Activated T-helper 9 cell treated with anti-CD3 and anti-CD28 coated beads, Interleukin-2, amount 50 U/mL, for 16 hours (primary cell): Measurements from ENCODE around the gene HMCN2.
A peak's percentile ranks its signal among the peaks of the same experiment; 100 is the strongest.
"Not testable (repeated sequence)": the region's sequence is repeated elsewhere in the genome, so short reads cannot be mapped to it uniquely, and the experiment has no call there.

Source experiments
- DNase-seq: peaks from one replicate; pipeline ENCODE4 v3.0.0-alpha.2; 2020; ENCODE audit warnings: low read depth

Gene HMCN2

DNA sequence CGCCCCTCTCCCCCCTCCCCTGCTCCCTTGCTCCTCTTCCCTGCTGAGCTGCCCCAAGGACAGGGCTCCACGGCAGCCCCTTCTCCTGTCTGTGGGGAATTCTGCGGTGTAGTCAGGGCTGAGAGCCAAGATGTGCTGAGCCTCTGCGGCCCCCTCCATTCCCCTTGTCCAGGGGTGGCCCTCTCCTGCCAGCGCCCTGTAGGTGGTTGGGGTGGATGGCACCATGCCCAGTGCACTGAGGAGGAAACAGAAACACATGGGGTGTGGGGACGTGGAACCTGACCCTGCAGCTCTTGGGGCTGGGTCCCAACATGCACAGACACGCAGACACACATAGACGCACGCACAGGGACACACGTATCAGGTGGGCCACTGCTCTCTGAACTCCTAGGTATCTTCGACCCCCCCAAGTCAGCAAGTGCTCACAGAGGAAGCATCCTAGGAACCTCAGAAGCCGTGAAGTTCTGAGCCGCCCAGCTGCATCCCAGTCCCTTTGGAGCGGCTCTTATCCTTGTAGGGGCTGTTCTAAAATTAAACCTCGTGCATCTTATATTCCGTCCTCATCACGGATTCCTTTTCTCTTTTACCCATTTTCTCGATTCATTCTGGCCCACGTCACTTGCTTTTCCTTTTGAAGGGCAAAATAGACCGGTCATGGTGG lies 64.8 kb downstream of the HMCN2 start:
- no peak for DNase-seq

DNA sequence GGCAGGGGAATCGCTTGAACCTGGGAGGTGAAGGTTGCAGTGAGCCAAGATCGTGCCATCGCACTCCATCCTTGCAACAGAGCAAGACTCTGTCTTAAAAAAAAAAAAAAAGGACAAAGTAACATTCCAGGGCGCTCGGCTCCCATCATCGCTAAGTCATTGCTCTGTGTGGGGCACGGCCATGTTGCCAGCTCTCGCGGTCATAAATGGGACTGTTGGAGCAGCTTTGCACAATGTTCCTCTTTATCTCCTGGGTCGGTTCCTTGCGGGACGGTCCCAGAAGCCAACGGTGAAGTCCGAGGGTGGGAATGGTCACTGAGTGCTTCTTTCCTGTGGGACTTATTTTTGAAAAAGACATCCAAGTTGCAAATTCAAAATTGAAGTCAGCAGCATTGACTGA lies 65.5 kb downstream of the HMCN2 start:
- DNase-seq, result no peak

DNA sequence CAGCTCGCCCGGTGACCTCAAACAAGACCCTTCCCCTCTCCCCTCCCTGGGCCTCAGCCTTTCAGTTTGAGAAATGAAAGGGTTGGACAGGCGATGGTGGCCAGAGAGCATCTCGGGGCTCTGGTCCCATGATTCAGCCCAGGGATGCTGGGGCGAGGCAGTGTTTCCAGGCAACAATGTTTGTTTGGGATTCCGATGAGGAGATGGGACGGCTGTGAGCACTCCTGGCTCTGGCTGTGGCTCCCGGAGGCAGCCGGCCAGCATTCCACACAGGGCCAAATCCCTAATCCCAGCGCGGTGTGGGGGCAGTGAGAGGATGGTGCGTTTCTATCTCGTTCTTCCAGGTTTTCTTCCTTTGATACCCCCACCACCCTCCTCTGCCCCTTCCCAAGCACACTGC lies 66.0 kb downstream of the HMCN2 start:
- no peak for DNase-seq

DNA sequence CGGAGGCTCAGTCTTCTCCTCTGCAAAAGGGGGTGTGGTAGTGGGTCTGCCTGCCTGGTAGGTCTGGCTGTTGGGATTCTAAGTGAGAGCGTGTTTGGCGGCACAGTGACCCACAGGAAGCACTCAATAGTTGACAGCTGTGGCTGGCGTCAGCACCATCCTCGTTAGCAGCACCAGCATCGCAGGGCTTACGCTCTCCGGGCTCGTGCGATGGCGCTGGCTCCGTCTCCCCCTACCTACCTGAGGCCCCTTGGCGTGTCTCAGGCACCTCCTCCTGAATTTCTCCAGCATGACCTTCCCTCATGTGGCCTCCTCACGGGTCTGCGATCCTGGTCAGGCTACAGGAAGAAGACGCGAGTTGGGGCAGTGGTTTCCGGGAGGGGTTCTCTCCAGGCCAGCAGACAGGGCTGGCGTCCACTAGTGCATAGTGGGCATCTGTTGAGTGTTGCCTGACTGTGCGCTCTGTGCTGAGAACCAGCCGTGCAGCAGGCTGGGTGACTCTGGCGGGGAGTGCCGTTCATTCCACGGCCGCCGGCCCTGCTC lies 66.9 kb downstream of the HMCN2 start:
- DNase-seq, result no peak

DNA sequence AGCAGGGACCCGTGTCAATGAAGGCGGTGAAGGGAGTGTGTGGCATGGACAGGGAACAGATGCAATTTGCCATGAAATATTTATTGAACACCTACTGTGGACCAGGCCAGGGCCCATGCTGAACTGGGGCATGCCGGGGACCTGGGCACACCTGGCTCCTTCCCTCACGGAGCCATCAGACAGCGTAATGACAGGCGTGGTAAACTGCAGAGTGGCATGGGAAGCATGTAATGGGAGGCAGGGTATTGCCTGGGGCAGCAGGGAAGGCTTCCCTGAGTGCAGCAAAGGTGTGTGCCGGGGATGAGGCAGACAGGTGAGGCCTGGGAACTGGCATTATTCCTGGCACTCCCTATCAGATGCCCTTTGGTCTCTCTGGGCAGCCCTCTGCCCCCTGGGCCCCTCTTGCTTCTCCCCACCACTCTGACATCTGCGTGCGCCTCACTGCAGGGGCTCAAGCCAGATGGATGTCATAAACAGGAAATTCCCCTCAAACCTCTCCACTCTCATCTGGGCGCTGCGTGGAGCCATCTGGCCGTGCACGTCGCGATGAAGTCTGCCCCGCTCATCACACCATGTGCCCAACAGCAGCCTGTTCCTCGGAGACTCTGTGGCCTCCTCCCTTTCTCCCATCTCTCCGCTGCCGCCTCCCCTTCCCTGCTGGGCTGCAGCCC lies 67.6 kb downstream of the HMCN2 start:
- DNase-seq, result no peak

DNA sequence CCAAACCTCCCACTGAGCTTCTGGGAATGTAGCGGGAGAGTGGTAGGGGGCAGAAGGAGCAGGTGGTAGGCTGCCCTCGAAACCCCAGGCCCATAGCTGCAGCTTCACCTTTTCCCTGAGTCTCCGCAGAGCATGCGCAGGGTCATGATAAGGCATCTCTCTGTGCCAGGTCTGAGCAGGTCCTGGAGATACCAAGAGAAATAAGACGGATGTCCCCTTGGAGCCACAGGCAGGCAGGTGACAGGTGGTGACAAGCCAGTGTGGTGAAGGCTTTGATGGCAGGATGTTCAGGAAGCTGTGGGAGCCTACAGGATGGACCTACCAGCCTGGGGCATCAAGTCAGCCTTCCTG lies 68.1 kb downstream of the HMCN2 start:
- DNase-seq, result no peak

DNA sequence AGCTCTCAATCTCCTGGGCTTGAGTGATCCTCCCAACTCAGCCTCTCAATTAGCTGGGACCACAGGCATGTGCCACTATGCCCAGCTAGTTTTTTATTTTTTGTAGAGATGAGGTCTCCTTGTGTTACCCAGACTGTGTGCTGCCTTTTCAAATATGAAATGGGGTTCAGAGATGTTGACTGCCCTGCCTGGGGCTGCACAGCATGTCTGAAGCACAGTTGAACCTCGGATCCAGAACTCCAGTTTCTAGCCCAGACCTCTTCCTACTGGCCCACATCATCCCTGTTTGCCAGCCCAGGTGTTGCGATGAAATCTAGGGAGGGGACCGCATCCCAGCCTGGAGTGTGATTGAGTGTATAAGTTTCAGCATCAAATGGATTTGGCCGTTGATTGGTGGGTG lies 69.4 kb downstream of the HMCN2 start:
- no peak for DNase-seq

DNA sequence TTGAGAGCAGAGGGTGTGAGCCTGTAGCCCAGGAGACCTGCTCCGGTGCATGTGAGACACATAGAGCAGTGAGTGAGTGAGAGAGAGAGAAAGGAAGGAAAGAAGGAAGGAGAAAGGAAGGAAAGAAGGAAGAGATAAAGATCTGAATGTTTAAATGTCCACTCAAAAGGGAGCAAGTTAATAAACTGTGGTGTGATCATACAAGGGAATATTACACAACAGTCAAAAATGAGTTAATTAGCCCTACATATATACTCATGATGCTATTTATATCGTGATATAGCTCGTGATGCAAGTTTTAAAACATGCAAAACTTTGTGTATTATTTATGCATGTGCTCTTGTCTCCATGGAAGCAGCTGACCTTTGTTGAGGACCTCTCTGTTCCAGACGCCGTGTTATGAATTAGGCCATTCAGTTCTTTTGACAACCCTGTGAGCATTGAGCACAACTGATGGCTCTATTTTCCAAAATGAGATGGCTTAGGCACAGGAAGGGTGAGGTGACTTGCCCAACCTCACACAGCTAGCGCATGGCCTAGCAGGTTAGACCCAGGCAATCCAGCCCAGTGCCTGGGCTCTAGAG lies 70.6 kb downstream of the HMCN2 start:
- DNase-seq, result no peak

DNA sequence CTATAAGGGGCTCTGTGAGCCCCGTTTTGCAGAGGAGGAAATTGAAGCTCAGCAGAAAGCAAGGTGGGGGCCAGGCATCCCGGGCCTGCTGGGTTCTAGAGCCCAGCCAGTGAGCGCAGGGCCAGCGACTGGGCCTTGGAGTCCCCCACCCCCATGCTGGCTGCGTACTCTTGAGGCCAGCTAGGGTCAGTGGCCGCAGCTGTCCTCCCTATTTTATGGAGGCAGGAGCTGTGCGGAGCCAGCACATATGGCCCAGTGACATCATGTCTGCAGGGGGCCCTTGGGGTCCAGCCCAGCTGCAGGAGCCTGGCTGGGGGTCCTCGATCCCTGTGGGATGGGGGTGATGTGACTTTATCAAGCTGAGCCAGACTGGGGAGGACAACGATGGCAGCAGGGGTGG lies 71.3 kb downstream of the HMCN2 start:
- no peak for DNase-seq

DNA sequence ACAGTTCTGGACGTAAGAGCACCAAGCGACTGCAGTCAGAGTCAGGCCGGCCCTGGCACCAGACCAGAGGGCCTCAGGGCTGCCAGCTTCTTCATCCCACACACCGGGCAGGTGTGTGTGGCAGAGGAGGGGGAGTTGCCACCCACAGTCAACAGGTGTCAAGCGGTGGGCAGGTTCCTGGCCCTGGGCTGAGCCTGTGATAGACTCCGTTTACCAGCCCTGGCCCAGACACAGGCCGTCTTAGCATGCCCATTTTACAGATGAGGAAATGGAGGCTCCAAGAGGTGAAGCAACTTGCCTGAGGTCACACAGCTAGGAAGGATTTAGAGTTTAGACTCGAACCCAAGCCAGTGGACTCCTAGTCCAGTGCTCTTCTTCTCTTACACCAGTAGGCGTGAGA lies 71.8 kb downstream of the HMCN2 start:
- DNase-seq, result no peak

DNA sequence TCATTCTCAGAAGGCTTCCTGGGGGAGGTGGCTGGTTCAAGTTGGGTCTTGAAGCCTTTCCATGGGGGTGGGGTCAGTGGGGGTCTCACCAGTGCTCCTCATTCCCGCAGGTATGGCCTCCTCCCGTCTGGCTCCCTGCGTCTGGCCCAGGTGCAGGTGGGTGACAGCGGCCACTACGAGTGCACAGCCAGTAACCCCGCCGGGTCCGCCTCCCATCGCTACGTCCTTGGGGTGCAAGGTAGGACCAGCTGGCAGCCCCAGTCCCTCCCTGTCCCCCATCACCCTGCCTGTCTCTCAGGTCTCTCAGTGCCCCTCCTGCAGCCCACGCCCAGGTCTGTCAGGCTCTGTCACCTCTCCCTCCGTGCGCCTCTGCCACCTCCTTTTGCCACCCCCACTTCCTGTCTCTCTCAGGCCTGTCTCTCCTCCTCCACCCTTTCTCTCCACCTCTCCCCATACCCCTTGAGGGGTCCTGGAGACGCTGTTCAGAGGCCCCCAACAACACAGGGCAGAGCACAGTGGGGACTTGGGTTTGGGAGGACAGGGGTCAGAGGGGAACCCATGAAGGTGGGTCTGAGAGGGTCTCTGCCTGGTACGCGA lies 72.3 kb downstream of the HMCN2 start:
- no peak for DNase-seq

DNA sequence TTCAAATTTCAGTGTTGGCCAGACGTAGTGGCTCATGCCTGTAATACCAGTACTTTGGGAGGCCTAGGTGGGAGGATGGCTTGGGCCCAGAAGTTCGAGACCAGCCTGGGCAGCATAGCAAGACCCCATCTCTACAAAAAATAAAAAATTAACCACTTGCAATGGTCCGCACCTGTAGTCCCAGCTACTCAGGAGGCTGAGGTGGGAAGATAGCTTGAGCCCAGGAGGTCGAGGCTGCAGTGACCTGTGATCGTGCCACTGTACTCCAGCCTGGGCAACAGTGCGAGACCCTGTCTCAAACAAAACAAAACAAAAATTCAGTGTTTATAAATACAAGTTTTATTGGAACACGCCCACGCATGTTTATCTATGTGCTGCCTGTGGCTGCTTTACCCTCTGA lies 73.3 kb downstream of the HMCN2 start:
- DNase-seq, result not testable (repeated sequence)

DNA sequence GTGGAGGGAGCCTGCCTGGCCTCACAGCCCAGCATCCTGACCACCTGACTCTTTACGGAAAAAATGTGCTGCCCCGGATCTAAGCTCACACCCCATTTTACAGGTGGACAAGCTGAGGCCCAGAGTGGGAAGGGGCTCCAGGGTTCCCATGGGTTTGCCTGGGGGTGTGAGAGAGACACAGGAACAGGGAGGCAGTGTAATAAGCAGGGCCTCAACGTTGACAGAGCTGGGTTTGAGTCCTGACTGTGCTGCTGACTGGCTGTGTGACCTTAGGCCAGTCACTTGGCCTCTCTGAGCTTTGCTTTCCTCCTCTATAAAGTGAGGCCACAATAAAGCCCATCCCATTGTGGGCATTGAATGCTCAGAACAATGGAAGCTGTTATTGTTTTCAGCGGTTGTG lies 73.7 kb downstream of the HMCN2 start:
- DNase-seq, result no peak

DNA sequence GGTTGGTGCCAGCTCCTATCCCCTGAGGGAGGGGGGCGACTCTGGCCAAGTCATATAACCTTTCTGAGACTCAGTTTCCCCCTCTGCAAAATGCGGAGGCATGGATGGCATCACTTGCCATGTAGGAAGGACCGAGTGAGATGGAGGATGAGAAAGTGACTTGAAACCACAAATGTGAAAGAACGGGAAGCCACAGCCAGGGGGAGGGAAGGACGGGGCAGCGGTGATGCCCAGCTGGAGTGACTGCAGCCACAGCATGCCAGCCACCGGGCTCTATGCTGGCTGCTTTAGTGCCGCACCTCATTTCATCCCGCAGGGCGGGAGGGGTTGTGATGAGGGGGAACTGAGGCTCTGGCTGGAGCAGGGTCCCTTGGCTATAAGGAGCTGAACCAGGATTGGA lies 74.5 kb downstream of the HMCN2 start:
- no peak for DNase-seq

DNA sequence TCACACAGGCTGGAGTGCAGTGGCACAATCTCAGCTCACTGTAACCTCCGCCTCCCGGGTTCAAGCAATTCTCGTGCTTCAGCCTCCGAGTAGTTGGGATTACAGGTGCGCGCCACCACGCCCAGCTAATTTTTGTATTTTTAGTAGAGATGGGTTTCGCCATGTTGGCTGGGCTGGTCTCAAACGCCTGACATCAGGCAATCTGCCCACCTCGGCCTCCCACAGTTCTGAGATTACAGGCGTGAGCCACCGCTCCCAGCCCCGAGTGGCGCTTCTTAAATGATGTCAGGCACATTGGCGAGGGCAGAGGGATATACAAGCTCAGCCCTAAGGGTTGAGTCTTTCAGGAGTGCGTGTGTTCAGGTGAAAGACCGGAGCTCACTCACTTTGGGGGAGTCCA lies 75.0 kb downstream of the HMCN2 start:
- not testable (repeated sequence) for DNase-seq

DNA sequence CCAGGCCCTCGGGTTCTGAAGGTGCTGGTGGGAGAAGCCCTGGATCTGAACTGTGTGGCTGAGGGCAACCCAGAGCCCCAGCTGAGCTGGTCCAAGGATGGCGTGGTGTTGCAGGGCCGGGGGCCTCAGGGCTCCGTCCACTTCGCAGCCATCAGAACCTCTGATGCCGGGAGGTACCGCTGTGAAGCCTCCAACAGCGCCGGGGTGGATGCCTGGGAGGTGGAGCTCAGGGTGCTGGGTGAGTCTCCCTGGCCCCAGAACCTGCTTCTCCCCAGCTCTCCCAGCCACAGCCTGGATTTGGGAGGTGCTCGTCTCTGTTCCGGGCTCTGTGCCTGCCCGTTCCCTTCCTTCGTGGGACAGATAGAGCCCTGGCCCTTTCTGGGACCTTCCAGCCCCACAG lies 75.6 kb downstream of the HMCN2 start:
- DNase-seq, result no peak

DNA sequence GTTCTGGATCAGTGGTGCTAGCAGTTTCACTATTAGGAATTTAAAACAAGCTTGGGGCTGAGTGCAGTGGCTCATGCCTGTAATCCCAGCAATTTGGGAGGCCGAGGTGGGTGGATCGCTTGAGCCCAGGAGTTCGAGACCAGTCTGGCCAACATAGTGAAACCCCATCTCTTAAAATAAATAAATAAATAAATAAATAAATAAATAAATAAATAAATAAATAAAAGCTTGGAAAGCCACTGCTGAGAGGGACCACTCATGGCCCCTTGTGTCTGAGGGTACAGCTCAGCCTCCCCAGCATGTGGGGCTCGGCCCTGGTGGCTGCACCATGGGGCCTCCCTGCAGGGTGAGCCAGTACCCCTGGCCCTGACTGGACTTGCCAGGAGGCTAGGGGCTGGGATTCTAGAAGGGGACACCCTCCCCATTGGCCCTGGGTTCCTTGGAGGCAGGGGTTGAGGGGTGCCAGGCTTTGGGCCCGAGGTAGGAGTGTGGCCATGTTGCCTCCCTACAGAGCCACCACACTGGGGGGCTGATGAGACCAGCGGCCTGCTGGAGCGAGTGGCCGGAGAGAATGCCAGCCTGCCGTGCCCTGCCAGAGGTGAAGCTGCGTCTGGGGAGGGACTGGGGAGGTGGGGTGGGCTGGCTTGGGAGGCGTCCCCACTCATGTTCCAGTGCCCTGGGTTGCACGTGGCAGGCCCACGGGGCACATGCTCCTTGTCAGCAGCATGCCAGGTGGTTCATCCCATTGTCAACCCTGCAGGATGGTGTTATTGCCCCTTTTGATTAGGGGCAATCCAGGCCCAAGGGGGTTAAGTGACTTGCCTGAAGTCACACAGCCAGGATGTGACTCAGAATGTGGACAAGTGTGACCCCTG lies 76.5 kb downstream of the HMCN2 start:
- DNase-seq, result no peak

DNA sequence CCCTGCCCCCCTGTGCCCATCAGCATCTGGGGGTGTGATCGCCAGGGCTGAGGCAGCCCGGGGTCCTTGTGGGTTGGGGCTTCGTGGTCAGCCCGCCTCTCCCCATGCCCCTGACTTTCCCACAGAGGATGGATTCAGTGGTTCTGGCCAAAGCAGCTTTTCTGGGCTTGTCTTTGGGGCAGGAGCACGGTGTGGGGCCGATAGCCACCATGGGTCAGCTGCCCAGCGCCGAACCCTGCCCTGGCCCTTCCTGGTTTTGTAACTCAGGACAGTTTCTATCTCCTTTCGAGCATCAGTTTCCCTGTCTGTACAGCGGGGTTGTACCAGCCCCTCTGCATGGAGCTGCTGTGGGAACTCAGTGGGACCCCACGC lies 77.1 kb downstream of the HMCN2 start:
- DNase-seq, result no peak

DNA sequence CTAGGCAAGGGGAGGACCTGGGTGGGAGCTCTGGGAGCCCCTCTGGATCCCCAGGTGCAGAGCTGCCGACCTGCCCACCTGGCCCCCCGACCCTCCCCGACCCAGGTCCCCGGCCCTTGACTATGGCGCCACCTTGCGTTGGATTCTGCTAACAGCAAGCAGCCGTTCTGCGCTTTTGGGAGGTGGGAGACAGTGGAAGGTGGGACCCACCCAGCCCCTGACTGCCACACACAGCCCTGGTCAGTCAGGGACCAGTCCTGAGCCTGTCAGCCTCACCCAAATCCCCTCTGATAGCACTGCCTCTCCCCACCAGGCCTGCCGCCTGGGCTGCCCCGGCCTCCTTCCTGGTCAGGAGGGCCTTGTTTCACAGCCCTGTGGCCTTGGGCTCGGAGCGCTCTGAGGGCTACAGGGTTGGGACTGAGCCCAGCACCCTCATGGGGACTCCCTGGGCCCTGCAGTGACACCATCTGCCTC lies 77.9 kb downstream of the HMCN2 start:
- DNase-seq, result peak; percentile 6

DNA sequence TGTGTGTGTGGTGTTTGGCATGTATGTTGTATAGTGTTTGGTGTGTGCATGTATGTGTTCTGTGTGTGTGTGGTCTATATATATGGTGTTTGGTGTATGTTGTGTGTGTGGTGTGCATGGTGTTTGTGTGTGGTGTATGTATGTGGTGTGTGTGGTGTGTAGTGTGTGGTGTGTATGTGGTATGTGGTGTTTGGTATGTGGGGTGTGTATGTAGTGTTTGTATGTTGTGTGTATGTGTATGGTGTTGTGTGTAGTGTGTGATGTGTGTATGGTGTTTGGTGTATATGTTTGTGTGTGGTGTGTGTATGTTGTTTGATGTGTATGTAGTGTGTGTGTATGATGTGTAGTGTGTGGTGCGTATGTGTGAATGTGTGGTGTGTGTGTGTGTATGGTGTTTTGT lies 78.8 kb downstream of the HMCN2 start:
- no peak for DNase-seq

DNA sequence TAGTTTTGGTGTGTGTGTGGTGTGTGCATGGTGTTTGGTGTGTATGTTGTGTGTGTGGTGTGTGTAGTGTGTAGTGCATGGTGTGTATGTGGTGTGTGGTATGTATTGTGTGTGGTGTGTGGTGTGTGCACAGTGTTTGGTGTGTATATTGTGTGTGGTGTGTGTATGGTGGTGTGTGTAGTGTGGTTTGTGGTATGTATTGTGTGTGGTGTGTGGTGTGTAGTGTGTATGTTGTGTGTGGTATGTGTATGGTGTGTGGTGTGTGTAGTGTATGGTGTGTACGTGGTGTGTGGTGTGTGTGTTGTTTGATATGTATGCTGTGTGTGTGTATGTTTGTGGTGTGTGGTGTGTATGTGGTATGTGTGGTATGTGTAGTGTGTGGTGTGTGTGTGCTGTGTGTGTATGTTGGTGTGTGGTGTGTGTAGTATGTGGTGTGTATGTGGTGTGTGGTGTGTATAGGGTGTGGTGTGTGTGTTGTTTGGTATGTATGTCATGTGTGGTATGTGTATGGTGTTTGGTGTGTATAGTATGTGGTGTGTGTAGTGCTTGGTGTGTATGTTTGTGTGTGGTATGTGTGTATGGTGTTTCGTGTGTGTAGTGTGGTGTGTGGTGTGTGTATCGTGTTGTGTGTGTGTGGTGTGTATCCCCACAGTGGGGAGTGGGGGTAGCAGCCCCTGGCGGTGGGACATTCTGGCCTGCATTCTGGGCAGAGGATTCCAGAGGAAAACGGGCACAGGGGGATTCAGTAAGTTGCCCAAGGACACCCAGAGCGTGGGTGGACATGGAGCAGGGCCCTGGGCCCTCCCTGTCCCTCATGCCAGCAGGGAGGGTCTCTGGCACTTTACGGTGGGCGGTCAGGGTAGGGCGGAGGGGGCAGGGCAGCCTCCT lies 79.7 kb downstream of the HMCN2 start:
- no peak for DNase-seq
